ENCODE results near the gene BATF3.

Gene BATF3

GRCh38 chr1:212638492-212639151 is 61.0 kb downstream of the BATF3 start:
- Histone ChIP-seq H3K4me2 (ENCODE audit: low read length) (no peak overlapping the region), H3K27me3 (ENCODE audit: control insufficient read depth, insufficient read depth, low read length) (peaks cover 26% of the 10 kb centered on the region), H3K9ac (ENCODE audit: low read depth, low read length) (no peak overlapping the region), H3K36me3 (ENCODE audit: insufficient read depth, low read length) (no peaks in the 10 kb centered on the region), H3K9me3 (replicated peaks; ENCODE audit: low read length) (no peaks in the 10 kb centered on the region), H3K4me1 (ENCODE audit: control insufficient read depth, insufficient read depth, low read length) (peaks cover 15% of the 10 kb centered on the region), H3K4me3 (ENCODE audit: low read length) (no peak overlapping the region)

GRCh38 chr1:212637902-212638301 is 61.7 kb downstream of the BATF3 start:
- Histone ChIP-seq H3K4me1 (ENCODE audit: control insufficient read depth, insufficient read depth, low read length) (peaks cover 15% of the 10 kb centered on the region), H3K9ac (ENCODE audit: low read depth, low read length) (no peak overlapping the region), H3K4me3 (ENCODE audit: low read length) (no peak overlapping the region)

More at GRCh38 chr1:212637902-212638301, 61.7 kb downstream of the BATF3 start:
- Histone ChIP-seq H3K36me3 (ENCODE audit: insufficient read depth, low read length) (no peaks in the 10 kb centered on the region), H3K9me3 (replicated peaks; ENCODE audit: low read length) (no peaks in the 10 kb centered on the region), H3K27me3 (ENCODE audit: control insufficient read depth, insufficient read depth, low read length) (peaks cover 28% of the 10 kb centered on the region), H3K4me2 (ENCODE audit: low read length) (no peak overlapping the region)

All from skeletal muscle satellite cell (primary cell).